ENCODE data around the gene WWP2.

DNA sequence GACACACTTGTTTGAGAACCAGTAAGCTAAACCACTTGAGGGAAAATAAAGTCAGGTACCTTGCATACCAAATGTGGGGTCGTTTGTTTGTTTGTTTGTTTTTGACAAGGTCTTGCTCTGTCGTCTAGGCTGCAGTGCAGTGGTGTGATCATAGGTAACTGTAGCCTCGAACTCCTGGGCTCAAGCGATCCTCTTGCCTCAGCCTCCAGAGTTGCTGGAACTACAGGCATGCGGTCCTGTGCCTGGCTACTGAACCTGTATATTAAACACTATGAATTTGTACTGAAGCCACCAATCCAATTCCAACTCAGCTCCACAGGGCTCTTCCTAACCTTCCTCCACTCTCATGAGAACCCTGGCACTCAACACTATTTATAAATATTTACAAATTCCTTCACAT, 51.9 kb downstream of the WWP2 start:
- TF ChIP-seq, protein P1, sequence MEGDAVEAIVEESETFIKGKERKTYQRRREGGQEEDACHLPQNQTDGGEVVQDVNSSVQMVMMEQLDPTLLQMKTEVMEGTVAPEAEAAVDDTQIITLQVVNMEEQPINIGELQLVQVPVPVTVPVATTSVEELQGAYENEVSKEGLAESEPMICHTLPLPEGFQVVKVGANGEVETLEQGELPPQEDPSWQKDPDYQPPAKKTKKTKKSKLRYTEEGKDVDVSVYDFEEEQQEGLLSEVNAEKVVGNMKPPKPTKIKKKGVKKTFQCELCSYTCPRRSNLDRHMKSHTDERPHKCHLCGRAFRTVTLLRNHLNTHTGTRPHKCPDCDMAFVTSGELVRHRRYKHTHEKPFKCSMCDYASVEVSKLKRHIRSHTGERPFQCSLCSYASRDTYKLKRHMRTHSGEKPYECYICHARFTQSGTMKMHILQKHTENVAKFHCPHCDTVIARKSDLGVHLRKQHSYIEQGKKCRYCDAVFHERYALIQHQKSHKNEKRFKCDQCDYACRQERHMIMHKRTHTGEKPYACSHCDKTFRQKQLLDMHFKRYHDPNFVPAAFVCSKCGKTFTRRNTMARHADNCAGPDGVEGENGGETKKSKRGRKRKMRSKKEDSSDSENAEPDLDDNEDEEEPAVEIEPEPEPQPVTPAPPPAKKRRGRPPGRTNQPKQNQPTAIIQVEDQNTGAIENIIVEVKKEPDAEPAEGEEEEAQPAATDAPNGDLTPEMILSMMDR (IDR thresholded peaks at IDR 0.05): no peak
- no peak for TF ChIP-seq POLR2AphosphoS5 (IDR thresholded peaks at IDR 0.05)
